Fibroblast of pulmonary artery (primary cell): ENCODE results near the gene COL7A1.

Experiments used
- DNase-seq: peaks from one replicate; pipeline ENCODE4 v3.0.0-alpha.2; 2010; ENCODE audit warnings: low read depth
- H3K4me3 ChIP-seq: replicated peaks from 2 replicates; pipeline ENCODE4 v1.5.1; 2011; ENCODE audit warnings: low read depth, mild to moderate bottlenecking, control low read depth, low read length, moderate library complexity
- TF ChIP-seq, protein P1 (sequence below): IDR thresholded peaks from 2 replicates; pipeline ENCODE4 v1.5.1; 2011; ENCODE audit warnings: mild to moderate bottlenecking, control low read depth, low read length, inconsistent platforms; ENCODE audit errors: missing control alignments

Gene COL7A1

GRCh38 chr3:48596157-48596556 is 1.0 kb upstream of the COL7A1 start:
- TF ChIP-seq, protein P1, sequence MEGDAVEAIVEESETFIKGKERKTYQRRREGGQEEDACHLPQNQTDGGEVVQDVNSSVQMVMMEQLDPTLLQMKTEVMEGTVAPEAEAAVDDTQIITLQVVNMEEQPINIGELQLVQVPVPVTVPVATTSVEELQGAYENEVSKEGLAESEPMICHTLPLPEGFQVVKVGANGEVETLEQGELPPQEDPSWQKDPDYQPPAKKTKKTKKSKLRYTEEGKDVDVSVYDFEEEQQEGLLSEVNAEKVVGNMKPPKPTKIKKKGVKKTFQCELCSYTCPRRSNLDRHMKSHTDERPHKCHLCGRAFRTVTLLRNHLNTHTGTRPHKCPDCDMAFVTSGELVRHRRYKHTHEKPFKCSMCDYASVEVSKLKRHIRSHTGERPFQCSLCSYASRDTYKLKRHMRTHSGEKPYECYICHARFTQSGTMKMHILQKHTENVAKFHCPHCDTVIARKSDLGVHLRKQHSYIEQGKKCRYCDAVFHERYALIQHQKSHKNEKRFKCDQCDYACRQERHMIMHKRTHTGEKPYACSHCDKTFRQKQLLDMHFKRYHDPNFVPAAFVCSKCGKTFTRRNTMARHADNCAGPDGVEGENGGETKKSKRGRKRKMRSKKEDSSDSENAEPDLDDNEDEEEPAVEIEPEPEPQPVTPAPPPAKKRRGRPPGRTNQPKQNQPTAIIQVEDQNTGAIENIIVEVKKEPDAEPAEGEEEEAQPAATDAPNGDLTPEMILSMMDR, result no peak
- no peak for DNase-seq

GRCh38 chr3:48595526-48596121 is 495 bp upstream of the COL7A1 start:
- peak; percentile 53 for DNase-seq
- no peak overlapping the region for H3K4me3 ChIP-seq
- TF ChIP-seq, protein P1, result no peak

More at GRCh38 chr3:48596157-48596556, 1.0 kb upstream of the COL7A1 start:
- H3K4me3 ChIP-seq, result no peak overlapping the region

DNA sequence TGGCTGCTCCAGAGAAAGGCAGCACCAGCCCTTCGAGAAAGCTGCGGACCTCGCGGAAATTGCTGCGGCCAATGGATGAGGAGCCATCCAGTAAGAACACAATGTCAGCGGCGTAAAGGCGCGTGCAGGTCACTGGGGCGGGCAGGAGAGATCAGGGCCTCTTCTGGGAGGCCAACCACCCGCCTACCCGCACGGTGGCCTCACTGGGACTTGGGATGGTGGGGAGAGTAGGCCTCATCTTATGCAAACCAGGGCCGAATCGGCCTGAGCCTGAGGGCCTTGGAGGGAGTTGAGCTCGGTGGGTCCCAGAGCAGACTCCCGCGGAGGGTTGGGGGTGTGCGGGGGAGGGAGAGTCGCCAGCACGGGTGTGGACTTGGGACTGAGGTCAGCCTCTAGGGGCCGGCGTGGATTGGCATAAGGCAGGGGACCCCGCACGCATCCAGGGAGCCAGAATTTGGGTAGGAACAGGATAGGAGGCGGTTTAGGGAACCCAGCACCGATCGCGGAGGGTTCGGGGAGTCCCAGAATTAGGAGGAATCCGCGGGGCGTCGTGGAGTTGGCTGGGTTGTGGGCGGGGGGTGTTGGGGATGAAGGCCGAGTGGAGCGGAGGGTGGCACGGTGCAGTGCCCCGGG is 596 bp downstream of the COL7A1 start:
- TF ChIP-seq, protein P1, result no peak
- H3K4me3 ChIP-seq, result peak overlapping the region; percentile 37
- no peak for DNase-seq

GRCh38 chr3:48593337-48593736 is 1.8 kb downstream of the COL7A1 start:
- H3K4me3 ChIP-seq, result no peak overlapping the region
- no peak for DNase-seq
- TF ChIP-seq, protein P1, result no peak

DNA sequence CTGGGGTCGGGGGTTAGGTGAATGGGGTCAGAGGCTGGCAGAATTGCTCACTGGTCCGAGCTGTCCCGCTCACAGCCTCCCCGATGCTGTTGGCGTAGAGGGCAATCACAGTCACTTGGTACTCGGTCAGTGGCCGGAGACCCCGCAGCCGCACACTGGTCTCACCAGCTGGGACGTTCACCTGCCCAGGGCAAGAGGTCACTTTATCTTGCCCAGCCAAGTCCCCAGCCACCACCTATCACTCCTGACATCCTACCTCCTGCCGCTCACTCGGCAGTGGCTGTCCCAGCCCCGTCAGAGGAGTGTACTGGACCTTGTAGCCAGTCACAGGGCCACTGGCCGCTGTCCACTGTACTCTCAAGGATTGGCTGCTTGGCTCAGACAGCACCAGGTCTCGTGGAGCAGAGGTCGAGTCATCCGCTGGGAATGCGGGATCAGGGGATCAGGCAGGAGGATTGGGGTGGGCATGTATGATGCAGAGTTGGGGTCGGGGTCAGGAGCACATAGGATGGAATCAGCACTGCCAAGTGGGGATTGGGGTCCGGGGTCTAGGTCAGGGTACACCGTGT is 2.5 kb downstream of the COL7A1 start:
- TF ChIP-seq, protein P1, result no peak
- H3K4me3 ChIP-seq, result no peak overlapping the region
- DNase-seq, result no peak

- TF ChIP-seq, protein P1, result no peak
- DNase-seq, result no peak
These were observed 3.1 kb downstream of the COL7A1 start for GRCh38 chr3:48591886-48592518.

More at GRCh38 chr3:48591886-48592518, 3.1 kb downstream of the COL7A1 start:
- no peak overlapping the region for H3K4me3 ChIP-seq
